ENCODE data around the gene SKIC3. TPM values are rescaled to one million over a fixed set of nuclear protein-coding genes. Genes with fewer than 3 reads are reported as not detected.

Gene SKIC3
- polyA plus RNA-seq, 1 experiment = 118 TPM

DNA sequence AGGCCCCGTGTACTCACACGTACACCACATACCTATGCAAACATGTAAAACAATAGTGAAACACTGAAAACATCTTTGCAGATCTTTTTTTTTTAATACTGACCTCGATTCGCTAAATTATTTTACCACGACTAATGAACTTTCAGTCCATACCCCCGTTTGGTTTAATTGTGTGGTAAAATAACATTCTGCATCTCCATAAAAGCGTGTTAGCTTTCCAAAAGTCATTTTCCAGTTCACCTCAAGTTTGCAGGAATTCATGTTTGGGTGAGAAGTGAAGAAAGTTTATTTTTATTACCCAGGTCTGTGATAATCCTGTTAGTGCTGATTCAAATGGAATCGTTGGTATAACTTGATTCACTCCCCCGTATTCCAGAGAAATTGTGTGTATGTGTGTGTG is 776 bp upstream of the SKIC3 start:
- TF ChIP-seq, protein P1, sequence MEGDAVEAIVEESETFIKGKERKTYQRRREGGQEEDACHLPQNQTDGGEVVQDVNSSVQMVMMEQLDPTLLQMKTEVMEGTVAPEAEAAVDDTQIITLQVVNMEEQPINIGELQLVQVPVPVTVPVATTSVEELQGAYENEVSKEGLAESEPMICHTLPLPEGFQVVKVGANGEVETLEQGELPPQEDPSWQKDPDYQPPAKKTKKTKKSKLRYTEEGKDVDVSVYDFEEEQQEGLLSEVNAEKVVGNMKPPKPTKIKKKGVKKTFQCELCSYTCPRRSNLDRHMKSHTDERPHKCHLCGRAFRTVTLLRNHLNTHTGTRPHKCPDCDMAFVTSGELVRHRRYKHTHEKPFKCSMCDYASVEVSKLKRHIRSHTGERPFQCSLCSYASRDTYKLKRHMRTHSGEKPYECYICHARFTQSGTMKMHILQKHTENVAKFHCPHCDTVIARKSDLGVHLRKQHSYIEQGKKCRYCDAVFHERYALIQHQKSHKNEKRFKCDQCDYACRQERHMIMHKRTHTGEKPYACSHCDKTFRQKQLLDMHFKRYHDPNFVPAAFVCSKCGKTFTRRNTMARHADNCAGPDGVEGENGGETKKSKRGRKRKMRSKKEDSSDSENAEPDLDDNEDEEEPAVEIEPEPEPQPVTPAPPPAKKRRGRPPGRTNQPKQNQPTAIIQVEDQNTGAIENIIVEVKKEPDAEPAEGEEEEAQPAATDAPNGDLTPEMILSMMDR (IDR thresholded peaks at IDR 0.05; ENCODE audit: low read depth, low read length) = no peak
- H3K27ac ChIP-seq (ENCODE audit: low read depth, low read length) = no peak overlapping the region
- H3K4me3 ChIP-seq (ENCODE audit: low read depth, low read length) = peak overlapping the region; percentile 88
- no peaks in the 10 kb centered on the region for H3K27me3 ChIP-seq (ENCODE audit: control insufficient read depth, insufficient read depth, low read length)
- H3K9me3 ChIP-seq (ENCODE audit: control insufficient read depth, insufficient read depth, low read length) = no peaks in the 10 kb centered on the region
- DNase-seq (ENCODE audit: low read depth, low spot score) = no peak
- ChIA-PET CTCF (interaction anchor here (0.6 to 1.1 kb wide), 3 partner anchors 11 to 99 kb away, joined by 3 to 4 read pairs (median 3); no protein-coding TSS in a partner anchor), POLR2A (interaction anchor here (0.9 to 1.2 kb wide), 4 partner anchors 9 to 175 kb away, joined by 3 to 9 read pairs (median 5); partner anchors contain the start of genes RFESD and RHOBTB3)

DNA sequence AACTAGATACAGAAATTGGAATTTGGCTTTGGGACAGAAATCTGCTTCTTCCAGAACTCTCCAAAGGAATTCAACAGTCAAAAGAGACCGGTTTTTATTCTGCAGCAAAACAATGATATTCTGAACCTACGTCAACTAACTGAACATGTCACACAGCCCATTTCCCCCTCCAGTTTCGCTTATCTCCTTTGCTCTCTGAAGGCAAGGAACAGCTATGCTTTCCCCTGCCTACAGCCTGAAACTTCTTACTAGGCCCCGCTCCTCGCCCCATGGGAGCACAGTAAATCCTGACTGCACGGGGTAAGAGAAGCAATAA is 488 bp downstream of the SKIC3 start:
- Histone ChIP-seq H3K27ac (ENCODE audit: low read depth, low read length) (no peak overlapping the region), H3K27me3 (ENCODE audit: control insufficient read depth, insufficient read depth, low read length) (no peaks in the 10 kb centered on the region), H3K9me3 (ENCODE audit: control insufficient read depth, insufficient read depth, low read length) (no peaks in the 10 kb centered on the region), H3K4me3 (ENCODE audit: low read depth, low read length) (peak overlapping the region; percentile 88)
- POLR2A ChIA-PET = interaction anchor here (1.2 kb wide), 1 partner anchor 11 kb away, joined by 9 read pairs; no protein-coding TSS in a partner anchor
- DNase-seq (ENCODE audit: low read depth, low spot score) = no peak
- CTCF ChIA-PET = no interaction called here
- TF ChIP-seq, protein P1 (IDR thresholded peaks at IDR 0.05; ENCODE audit: low read depth, low read length) = no peak

DNA sequence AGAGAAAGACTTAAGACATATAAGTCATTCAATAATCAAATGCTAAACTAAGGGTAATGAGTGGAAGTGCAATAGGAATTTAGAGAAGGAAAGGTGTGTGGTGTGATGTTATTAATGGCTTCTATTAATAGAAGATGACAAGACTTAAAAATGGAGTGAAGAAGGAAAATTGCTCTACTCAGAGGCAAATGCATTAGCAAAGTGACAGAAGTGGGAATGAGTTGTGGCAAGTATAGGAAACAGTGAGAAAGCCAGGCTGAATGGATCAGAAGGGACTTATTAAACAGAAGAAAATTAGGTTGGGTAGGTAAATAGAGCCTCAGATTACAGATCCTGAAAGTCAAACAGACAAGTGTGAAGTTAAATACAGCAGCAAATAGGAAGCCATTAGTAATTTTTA is 5.7 kb downstream of the SKIC3 start:
- Histone ChIP-seq H3K4me3 (ENCODE audit: low read depth, low read length) (no peak overlapping the region), H3K27ac (ENCODE audit: low read depth, low read length) (no peak overlapping the region), H3K27me3 (ENCODE audit: control insufficient read depth, insufficient read depth, low read length) (no peaks in the 10 kb centered on the region), H3K9me3 (ENCODE audit: control insufficient read depth, insufficient read depth, low read length) (no peaks in the 10 kb centered on the region)
- TF ChIP-seq, protein P1 (IDR thresholded peaks at IDR 0.05; ENCODE audit: low read depth, low read length) = no peak
- CTCF ChIA-PET = no interaction called here
- DNase-seq (ENCODE audit: low read depth, low spot score) = no peak
- POLR2A ChIA-PET = no interaction called here

DNA sequence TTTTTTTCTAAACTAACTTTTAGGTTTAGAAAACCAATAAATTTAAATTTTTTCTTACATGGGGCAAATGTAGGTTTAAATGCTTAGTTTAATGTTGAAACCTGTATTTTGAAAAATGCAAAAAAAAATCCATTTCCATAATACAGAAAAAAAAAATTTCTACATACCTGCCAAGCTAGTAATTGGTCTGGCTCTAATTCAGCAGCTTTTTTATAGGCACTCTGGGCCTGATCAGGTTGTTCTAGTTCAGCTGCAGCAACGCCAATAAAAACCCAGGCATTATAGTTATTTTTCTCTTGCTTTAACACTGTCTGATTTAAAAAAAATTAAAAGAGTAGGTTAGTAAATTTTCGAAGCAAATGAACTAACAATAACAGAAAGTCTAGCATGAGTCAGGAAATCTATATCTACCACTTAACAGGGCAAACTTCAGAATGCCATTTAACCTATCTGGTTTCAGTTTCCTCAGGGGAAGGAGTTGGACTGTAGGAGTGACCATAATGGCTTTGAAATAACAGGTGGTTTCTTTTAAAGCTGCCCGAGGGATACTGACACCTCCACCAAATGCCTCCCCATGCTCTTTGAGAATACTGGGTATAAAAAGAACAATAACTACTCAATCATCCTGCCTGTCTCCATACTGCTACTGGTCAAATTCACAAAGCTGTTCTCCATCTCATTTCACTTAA is 11.6 kb downstream of the SKIC3 start:
- ChIA-PET CTCF (interaction anchor here (0.6 kb wide), 1 partner anchor 360 kb away, joined by 5 read pairs; no protein-coding TSS in a partner anchor), POLR2A (no interaction called here)
- TF ChIP-seq, protein P1 (IDR thresholded peaks at IDR 0.05; ENCODE audit: low read depth, low read length) = no peak
- Histone ChIP-seq H3K9me3 (ENCODE audit: control insufficient read depth, insufficient read depth, low read length) (no peaks in the 10 kb centered on the region), H3K4me3 (ENCODE audit: low read depth, low read length) (no peak overlapping the region), H3K27me3 (ENCODE audit: control insufficient read depth, insufficient read depth, low read length) (no peaks in the 10 kb centered on the region), H3K27ac (ENCODE audit: low read depth, low read length) (no peak overlapping the region)
- DNase-seq (ENCODE audit: low read depth, low spot score) = no peak

DNA sequence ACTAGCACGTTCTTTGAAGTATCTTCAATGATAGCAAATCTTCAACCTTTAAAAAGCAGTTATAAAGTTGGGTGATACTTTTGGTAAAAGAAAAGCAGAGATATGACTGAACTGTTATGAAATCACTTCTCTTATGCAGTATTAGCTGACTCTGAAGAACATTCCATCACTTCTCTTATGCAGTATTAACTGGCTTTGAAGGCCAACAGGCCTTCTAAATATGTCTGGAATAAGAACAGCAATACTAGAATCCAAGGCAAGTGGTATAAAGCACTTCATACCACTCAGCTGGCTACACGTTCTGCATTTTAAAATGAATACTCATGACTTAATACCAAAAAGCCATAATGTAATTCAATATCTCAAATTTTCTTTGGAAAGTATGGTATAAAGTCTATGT is 17.3 kb downstream of the SKIC3 start:
- TF ChIP-seq, protein P1 (IDR thresholded peaks at IDR 0.05; ENCODE audit: low read depth, low read length) = no peak
- no peak for DNase-seq (ENCODE audit: low read depth, low spot score)
- CTCF ChIA-PET = no interaction called here
- no peaks in the 10 kb centered on the region for H3K9me3 ChIP-seq (ENCODE audit: control insufficient read depth, insufficient read depth, low read length)
- H3K4me3 ChIP-seq (ENCODE audit: low read depth, low read length) = no peak overlapping the region
- POLR2A ChIA-PET = no interaction called here
- H3K27ac ChIP-seq (ENCODE audit: low read depth, low read length) = no peak overlapping the region
- no peaks in the 10 kb centered on the region for H3K27me3 ChIP-seq (ENCODE audit: control insufficient read depth, insufficient read depth, low read length)

All from AG04450 (cell line).